K562 (cell line): ENCODE results near the gene HSF5. TPM values are rescaled to one million over a fixed set of nuclear protein-coding genes. Genes with fewer than 3 reads are reported as not detected.

Experiments
- ATAC-seq: fragments of 200-7000 bp; cut with Tn5 transposase; 3 replicates; pipeline ENCODE4 v1.9.1; 2020; ENCODE audit warnings: moderate library complexity
- BruUV-seq: library from RNA; stranded (reverse); fragments of 400-500 nt; replicated peaks from 2 replicates; lab custom pipeline; 2021; lab: Mats Ljungman, UMichigan
- CTCF ChIA-PET: fragments of 300-600 bp; formaldehyde crosslinking; extraction: SDS; loops from one replicate; lab custom pipeline; 2021; ENCODE audit warnings: low intra/inter-chr PET ratio; lab: Yijun Ruan, JAX
- POLR2A ChIA-PET: fragments of 300-600, 350-650 bp; sonication (Branson Sonifier 250); formaldehyde crosslinking; extraction: SDS; loops from one replicate; lab custom pipeline; 2021; ENCODE audit warnings: antibody characterized with exemption, inconsistent platforms; lab: Yijun Ruan, JAX
- DNase-seq, 4 experiments: peaks; one replicate each; pipeline versions ENCODE4 v3.0.0 to v3.0.0-alpha.2; 2011 to 2018; ENCODE audit warnings: low spot score in 3 of 4, mixed read lengths in 3 of 4; ENCODE audit errors: extremely low read depth in 1 of 4
- FAIRE-seq: peaks from 2 replicates; lab custom pipeline; 2011; peaks lifted over from hg19 to GRCh38; lab: Jason Lieb, UNC
- H2AFZ ChIP-seq: 2 replicates; pipeline ENCODE4 v1.6.0; 2011; ENCODE audit warnings: low read depth, low read length, control low read depth, inconsistent platforms
- H3K27ac ChIP-seq: fragments of 200-600 bp; 3 replicates; pipeline ENCODE4 v1.8.0; 2011; ENCODE audit warnings: low read depth, mild to moderate bottlenecking, control low read depth, inconsistent platforms, low read length, moderate library complexity, mixed read lengths; ENCODE audit errors: extremely low read depth
- H3K27me3 ChIP-seq, 2 experiments: fragments of 300-600 bp in 1 of 2; 2 replicates in 1 of 2; 3 replicates in 1 of 2; pipeline versions ENCODE4 v1.6.0 to v1.8.0; 2011; ENCODE audit warnings: inconsistent platforms in 2 of 2, low read length in 2 of 2, mild to moderate bottlenecking in 1 of 2, mixed read lengths in 1 of 2, moderate library complexity in 1 of 2; ENCODE audit not compliant: control insufficient read depth in 2 of 2, insufficient read depth in 2 of 2
- H3K36me3 ChIP-seq: fragments of 300-600 bp; 3 replicates; pipeline ENCODE4 v1.8.0; 2011; ENCODE audit warnings: mild to moderate bottlenecking, low read length, inconsistent platforms; ENCODE audit not compliant: control insufficient read depth, insufficient read depth
- H3K4me1 ChIP-seq, 2 experiments: fragments of 200-600 bp in 1 of 2; replicated peaks in 1 of 2; 2 replicates in 1 of 2; 3 replicates in 1 of 2; pipeline versions ENCODE4 v1.5.1 to v1.8.0; 2011; ENCODE audit warnings: inconsistent platforms in 2 of 2, low read length in 2 of 2, mild to moderate bottlenecking in 1 of 2, mixed read lengths in 1 of 2, moderate library complexity in 1 of 2; ENCODE audit not compliant: control insufficient read depth in 2 of 2, insufficient read depth in 2 of 2
- H3K4me2 ChIP-seq: 2 replicates; pipeline ENCODE4 v1.6.1; 2011; ENCODE audit warnings: low read length, control low read depth, inconsistent platforms, mixed read lengths; ENCODE audit not compliant: insufficient read depth
- H3K4me3 ChIP-seq: fragments of 200-600 bp; sonication (generic), shearing (Covaris generic); 2 replicates; pipeline ENCODE4 v1.5.1; 2016; ENCODE audit warnings: control low read depth, inconsistent platforms
- H3K79me2 ChIP-seq: fragments of 200-600 bp; 3 replicates; pipeline ENCODE4 v1.8.0; 2011; ENCODE audit warnings: low read length, inconsistent platforms; ENCODE audit not compliant: control insufficient read depth, insufficient read depth
- H3K9ac ChIP-seq, 2 experiments: 2 replicates each; pipeline versions ENCODE4 v1.6.0 to v1.6.1; 2011; ENCODE audit warnings: low read depth in 2 of 2, low read length in 2 of 2, control low read depth in 1 of 2, inconsistent platforms in 1 of 2, mild to moderate bottlenecking in 1 of 2, mixed read lengths in 1 of 2; ENCODE audit not compliant: insufficient read depth in 1 of 2
- H3K9me1 ChIP-seq: one replicate; pipeline ENCODE4 v1.6.0; 2011; ENCODE audit warnings: inconsistent platforms, mild to moderate bottlenecking, low read length, moderate library complexity; ENCODE audit not compliant: control insufficient read depth, insufficient read depth
- H3K9me3 ChIP-seq: replicated peaks from 2 replicates; pipeline ENCODE4 v1.5.1; 2011; ENCODE audit warnings: low read depth, low read length, inconsistent platforms; ENCODE audit not compliant: control insufficient read depth, insufficient read depth
- H4K20me1 ChIP-seq: replicated peaks from 2 replicates; pipeline ENCODE4 v1.6.1; 2011; ENCODE audit warnings: low read length, inconsistent platforms, mixed read lengths; ENCODE audit not compliant: control insufficient read depth, insufficient read depth
- COPS2 ChIP-seq: fragments of 450-650 bp; conservative IDR thresholded peaks from 2 replicates; pipeline ENCODE4 v1.6.1; 2016; ENCODE audit warnings: mild to moderate bottlenecking, moderate library complexity
- E2F4 ChIP-seq: sonication (generic); formaldehyde crosslinking; IDR thresholded peaks from 2 replicates; pipeline ENCODE4 v1.8.0; 2022; ENCODE audit warnings: mild to moderate bottlenecking, low read depth, missing genetic modification reagents
- HDAC3 ChIP-seq: fragments of 450-650 bp; IDR thresholded peaks from 2 replicates; pipeline ENCODE4 v1.6.1; 2018; ENCODE audit warnings: borderline replicate concordance, mild to moderate bottlenecking, moderate library complexity; ENCODE audit not compliant: partially characterized antibody
- NFATC3 ChIP-seq: fragments of 450-650 bp; IDR thresholded peaks from 2 replicates; pipeline ENCODE4 v1.6.1; 2017; ENCODE audit warnings: mild to moderate bottlenecking
- NFE2 ChIP-seq: IDR thresholded peaks from 2 replicates; pipeline ENCODE4 v1.6.1; 2014; ENCODE audit warnings: antibody characterized with exemption, low read depth
- SETDB1 ChIP-seq: IDR thresholded peaks from one replicate; pipeline ENCODE4 v1.6.1; 2012; ENCODE audit warnings: low read length, control low read depth, inconsistent platforms
- SREBF1 ChIP-seq: fragments of 150-350 bp; IDR thresholded peaks from 2 replicates; pipeline ENCODE4 v1.6.1; 2014; ENCODE audit warnings: antibody characterized with exemption, low read depth, low read length, borderline replicate concordance
- SREBF2 ChIP-seq: sonication (generic); formaldehyde crosslinking; IDR thresholded peaks from 2 replicates; pipeline ENCODE4 v1.4.0; 2020; ENCODE audit warnings: mild to moderate bottlenecking, missing genetic modification reagents
- THAP7 ChIP-seq: fragments of 250-450 bp; sonication (Bioruptor Pico); IDR thresholded peaks from 2 replicates; pipeline ENCODE4 v1.5.0; 2021
- ZFP91 ChIP-seq: sonication (generic); formaldehyde crosslinking; IDR thresholded peaks from 2 replicates; pipeline ENCODE4 v1.8.0; 2022; ENCODE audit warnings: mild to moderate bottlenecking, missing genetic modification reagents
- ZNF561 ChIP-seq: fragments of 450-650 bp; formaldehyde crosslinking; conservative IDR thresholded peaks from 2 replicates; pipeline ENCODE4 v1.4.0; 2020; ENCODE audit warnings: mild to moderate bottlenecking, moderate library complexity
- WGBS: fragments of 100-300 bp; shearing (Covaris generic); methylation state at CpG from one replicate; pipeline ENCODE4 v1.1.6; 2016; ENCODE audit warnings: low coverage, mixed read lengths; ENCODE audit not compliant: insufficient coverage; ENCODE audit errors: missing lambda C conversion rate; 5-methylcytosine and 5-hydroxymethylcytosine counted together
- in situ Hi-C: fragments of 300-500 bp; cut with MboI; formaldehyde crosslinking; loops from 4 replicates; pipeline ENCODE4 v1.15.0; 2018; ENCODE audit warnings: inconsistent platforms, mixed read lengths
- intact Hi-C: fragments of 100-400 bp; cut with micrococcal nuclease; formaldehyde crosslinking; loops from 2 replicates; pipeline ENCODE4 v1.14.2; 2022
- polyA plus RNA-seq, 8 experiments: library from polyadenylated mRNA; depleted of rRNA in 4 of 8; stranded (reverse) in 5 of 8; unstranded in 3 of 8; fragments of >200 nt; fragmentation: Nextera tagmentation in 2 of 8; fragmentation: Illumina TruSeq in 1 of 8; extraction: Ambion mirVana in 2 of 8; extraction: Trizol in 1 of 8; gene quantifications; 2 replicates each; pipeline versions ENCODE4 v1.2.1 to v1.2.3, GENCODE V29; 2011 to 2014; ENCODE audit warnings: inconsistent platforms in 1 of 8, missing spikeins in 1 of 8
- total RNA-seq, 7 experiments: library from RNA; depleted of rRNA in 6 of 7; stranded (reverse); fragments of >200 nt in 6 of 7; fragmentation: Illumina TruSeq in 2 of 7; extraction: Trizol in 2 of 7; gene quantifications; 2 replicates each; pipeline versions ENCODE4 v1.2.1 to v1.2.3, GENCODE V29; 2011 to 2021; ENCODE audit warnings: low replicate concordance in 1 of 7

The HSF5 gene
- total and polyA plus RNA-seq, 9 of the 15 experiments (the other 6 are each of a cell fraction or from before 2014, with no cell fraction given), result 0.04 TPM; not detected in 8

GRCh38 chr17:58382872-58383242, 105.4 kb downstream of the HSF5 start (continued):
- TF ChIP-seq THAP7 (CRISPR knock-in tag) (no peak), COPS2 (no peak)

GRCh38 chr17:58382108-58382871, 105.9 kb downstream of the HSF5 start:
- no peaks in the 10 kb centered on the region for H3K27me3 ChIP-seq
- H3K4me3 ChIP-seq, result no peak overlapping the region
- peak overlapping the region; percentile 7; the same call in 1 of the 2 replicates for H2AFZ ChIP-seq
- peak overlapping the region in 1 of 2 experiments; percentile 51; a peak in 1 of 4 replicates for H3K9ac ChIP-seq
- peaks cover 7 to 34% of the 10 kb centered on the region in 2 experiments for H3K4me1 ChIP-seq
- DNase-seq (no peak), ATAC-seq (peak; percentile 17; the same call in 2 of the 3 replicates), FAIRE-seq (peak; percentile 57)
- H3K4me2 ChIP-seq, result no peak overlapping the region
- BruUV-seq, result no TSS peak
- WGBS, result 26% methylated on average over 4 of the region's 4 CpGs
- H3K36me3 ChIP-seq, result no peaks in the 10 kb centered on the region
- in situ Hi-C loops (no loop called here), intact Hi-C loops (no loop called here)
- H4K20me1 ChIP-seq, result no peaks in the 10 kb centered on the region
- no peaks in the 10 kb centered on the region for H3K9me1 ChIP-seq
- H3K9me3 ChIP-seq, result no peaks in the 10 kb centered on the region
- TF ChIP-seq NFATC3, result no peak
- no peak for TF ChIP-seq NFE2
- TF ChIP-seq E2F4 (CRISPR knock-in tag), result no peak
- TF ChIP-seq SETDB1, result no peak
- no peak for TF ChIP-seq SREBF2 (CRISPR knock-in tag)
- TF ChIP-seq HDAC3, result no peak
- no peak for TF ChIP-seq ZNF561
- no peak for TF ChIP-seq ZFP91 (CRISPR knock-in tag)
- no peak for TF ChIP-seq SREBF1
- CTCF ChIA-PET, result no interaction called here
- H3K79me2 ChIP-seq, result no peaks in the 10 kb centered on the region
- H3K27ac ChIP-seq, result no peak overlapping the region
- POLR2A ChIA-PET, result interaction anchor here (1.0 to 5.4 kb wide), 9 partner anchors 7 to 56 kb away, joined by 3 to 34 read pairs (median 4); partner anchors contain the start of gene SUPT4H1
